ENCODE data around the gene GRPEL1.

The GRPEL1 gene

GRCh38 chr4:7043284-7044136 is 24.4 kb downstream of the GRPEL1 start, which contains the start of gene TADA2B:
Gene TADA2B, plus strand, starts transcription at chr4:7043372. Its CDS starts 208 bp downstream, at chr4:7043580.
- no peak for DNase-seq

GRCh38 chr4:7042503-7043283 is 25.2 kb downstream of the GRPEL1 start:
- peak; percentile 79 for DNase-seq

- no peak for DNase-seq
These were observed 25.9 kb downstream of the GRPEL1 start for GRCh38 chr4:7041801-7042502.

GRCh38 chr4:7041246-7041645 is 26.6 kb downstream of the GRPEL1 start:
- no peak for DNase-seq

GRCh38 chr4:7040765-7041164 is 27.1 kb downstream of the GRPEL1 start:
- DNase-seq, result no peak

- DNase-seq, result no peak
These were observed 30.4 kb downstream of the GRPEL1 start for GRCh38 chr4:7037425-7037824.

GRCh38 chr4:7034262-7035081 is 33.4 kb downstream of the GRPEL1 start:
- no peak for DNase-seq

- no peak for DNase-seq
These were observed 35.3 kb downstream of the GRPEL1 start for GRCh38 chr4:7032596-7032995.

GRCh38 chr4:7031558-7032449 is 36.1 kb downstream of the GRPEL1 start:
- DNase-seq, result no peak

GRCh38 chr4:7030856-7031255 is 37.0 kb downstream of the GRPEL1 start:
- DNase-seq, result no peak

GRCh38 chr4:7029921-7030320 is 37.9 kb downstream of the GRPEL1 start:
- no peak for DNase-seq

GRCh38 chr4:7029212-7029611 is 38.7 kb downstream of the GRPEL1 start:
- DNase-seq, result no peak

GRCh38 chr4:7027913-7028312 is 40.0 kb downstream of the GRPEL1 start:
- DNase-seq, result no peak

- no peak for DNase-seq
These were observed 40.6 kb downstream of the GRPEL1 start for GRCh38 chr4:7027284-7027683.

GRCh38 chr4:7026107-7026506 is 41.8 kb downstream of the GRPEL1 start:
- DNase-seq, result no peak

GRCh38 chr4:7025040-7025602 is 42.7 kb downstream of the GRPEL1 start:
- DNase-seq, result no peak

GRCh38 chr4:7024336-7024890 is 43.5 kb downstream of the GRPEL1 start:
- no peak for DNase-seq

- DNase-seq, result no peak
These were observed 44.0 kb downstream of the GRPEL1 start for GRCh38 chr4:7023901-7024300.

- DNase-seq, result no peak
These were observed 44.4 kb downstream of the GRPEL1 start for GRCh38 chr4:7023486-7023885.

- DNase-seq, result no peak
These were observed 45.8 kb downstream of the GRPEL1 start for GRCh38 chr4:7021930-7022664.

Measured in NCI-H1694 treated with DMSO at 0.1 percent for 48 hours (cell line).